Progenitor cell of endocrine pancreas (in vitro differentiated cells): ENCODE data around the gene MAB21L4. TPM values are rescaled to one million over a fixed set of nuclear protein-coding genes. Genes with fewer than 3 reads are reported as not detected.

Source experiments
- DNase-seq: peaks from one replicate; pipeline ENCODE4 v3.0.0; 2021; ENCODE audit warnings: low spot score; ENCODE audit not compliant: unreplicated experiment
- H3K27ac Mint-ChIP-seq: 2 replicates; pipeline ENCODE4 v1.8.0; 2021; ENCODE audit warnings: mild to moderate bottlenecking, moderate library complexity, mixed read lengths
- H3K27me3 Mint-ChIP-seq: 2 replicates; pipeline ENCODE4 v1.8.0; 2021; ENCODE audit warnings: mixed read lengths
- H3K36me3 Mint-ChIP-seq: 2 replicates; pipeline ENCODE4 v1.8.0; 2022; ENCODE audit warnings: mixed read lengths; ENCODE audit not compliant: insufficient read depth
- H3K4me1 Mint-ChIP-seq: 2 replicates; pipeline ENCODE4 v1.8.0; 2021; ENCODE audit warnings: low read depth, mixed read lengths
- H3K4me3 Mint-ChIP-seq: 2 replicates; pipeline ENCODE4 v1.8.0; 2021; ENCODE audit warnings: low read depth, mild to moderate bottlenecking, moderate library complexity, mixed read lengths
- H3K9me3 Mint-ChIP-seq: 2 replicates; pipeline ENCODE4 v1.8.0; 2021; ENCODE audit warnings: low read depth, mixed read lengths
- CTCF ChIP-seq: fragments of 200-600 bp; sonication (generic); IDR thresholded peaks from one replicate; pipeline ENCODE4 v1.5.0; 2021; ENCODE audit warnings: antibody characterized with exemption, mild to moderate bottlenecking; ENCODE audit not compliant: unreplicated experiment
- total RNA-seq: library from RNA; stranded (reverse); gene quantifications from 2 replicates; pipeline ENCODE4 v1.2.1, GENCODE V29; 2021

Gene MAB21L4
- total RNA-seq, 1 donor from 2014 or later = 9.7 TPM

GRCh38 chr2:240915526-240916341, 19.8 kb upstream of the MAB21L4 start:
- Mint-ChIP-seq H3K4me3 (no peak overlapping the region), H3K9me3 (no peaks in the 10 kb centered on the region)
- no peak for DNase-seq

GRCh38 chr2:240914645-240915525, 18.9 kb upstream of the MAB21L4 start:
- Mint-ChIP-seq H3K36me3 (no peaks in the 10 kb centered on the region), H3K27me3 (peaks cover 21% of the 10 kb centered on the region), H3K27ac (no peak overlapping the region), H3K4me3 (no peak overlapping the region), H3K4me1 (no peaks in the 10 kb centered on the region), H3K9me3 (no peaks in the 10 kb centered on the region)
- TF ChIP-seq CTCF = no peak
- DNase-seq = no peak

More at GRCh38 chr2:240915526-240916341, 19.8 kb upstream of the MAB21L4 start:
- TF ChIP-seq CTCF = no peak
- Mint-ChIP-seq H3K27me3 (peaks cover 16% of the 10 kb centered on the region), H3K27ac (no peak overlapping the region), H3K36me3 (no peaks in the 10 kb centered on the region), H3K4me1 (no peaks in the 10 kb centered on the region)

- Mint-ChIP-seq H3K27ac (no peak overlapping the region), H3K9me3 (no peaks in the 10 kb centered on the region), H3K27me3 (peaks cover 21% of the 10 kb centered on the region), H3K4me1 (no peaks in the 10 kb centered on the region), H3K36me3 (no peaks in the 10 kb centered on the region), H3K4me3 (no peak overlapping the region)
- DNase-seq = peak; percentile 80
- peak; percentile 91 for TF ChIP-seq CTCF
Measured at GRCh38 chr2:240913810-240914644, 18.1 kb upstream of the MAB21L4 start.

GRCh38 chr2:240912878-240913809, 17.2 kb upstream of the MAB21L4 start:
- H3K9me3 Mint-ChIP-seq = no peaks in the 10 kb centered on the region
- peaks cover 21% of the 10 kb centered on the region for H3K27me3 Mint-ChIP-seq
- H3K36me3 Mint-ChIP-seq = no peaks in the 10 kb centered on the region
- H3K4me3 Mint-ChIP-seq = no peak overlapping the region
- TF ChIP-seq CTCF = no peak
- no peak overlapping the region for H3K27ac Mint-ChIP-seq
- DNase-seq = no peak
- no peaks in the 10 kb centered on the region for H3K4me1 Mint-ChIP-seq
